Left ventricle myocardium inferior (tissue), 1 donor: ENCODE measurements around the gene TMPRSS13. TPM values are rescaled to one million over a fixed set of nuclear protein-coding genes. Genes with fewer than 3 reads are reported as not detected.

ENCODE experiments used
- DNase-seq: peaks from one replicate; pipeline ENCODE4 v3.0.0-alpha.2; 2020
- H3K27ac ChIP-seq: fragments of 200-600 bp; replicated peaks from 2 replicates; pipeline ENCODE4 v1.8.0; 2021
- H3K27me3 ChIP-seq: fragments of 200-600 bp; 2 replicates; pipeline ENCODE4 v1.8.0; 2021; ENCODE audit warnings: low read depth
- H3K36me3 ChIP-seq: fragments of 200-600 bp; 2 replicates; pipeline ENCODE4 v1.8.0; 2021
- H3K4me1 ChIP-seq: fragments of 200-600 bp; 2 replicates; pipeline ENCODE4 v1.8.0; 2021
- H3K4me3 ChIP-seq: fragments of 200-600 bp; 2 replicates; pipeline ENCODE4 v1.8.0; 2021; ENCODE audit warnings: mild to moderate bottlenecking, moderate library complexity
- H3K9me3 ChIP-seq: fragments of 200-600 bp; replicated peaks from 2 replicates; pipeline ENCODE4 v1.8.0; 2021
- intact Hi-C: fragments of 100-400 bp; cut with micrococcal nuclease; formaldehyde crosslinking; loops from one replicate; pipeline ENCODE4 v1.11.0; 2022
- total RNA-seq: library from RNA; stranded (reverse); fragmentation: NEBNext Ultra II Directional; extraction: Animal tissue kit (Norgen Biotek cat#: 25700); gene quantifications from one replicate; pipeline ENCODE4 v1.2.1, GENCODE V29; 2021
- TF ChIP-seq, protein P1 (sequence below): fragments of 200-600 bp; IDR thresholded peaks from 2 replicates; pipeline ENCODE4 v1.8.0; 2021; ENCODE audit warnings: antibody characterized with exemption, mild to moderate bottlenecking, borderline replicate concordance
- donor health status: DM: no; HTN: yes; CAD: no; lungs with severe emphysema.

Gene TMPRSS13
- total RNA-seq, 1 donor from 2014 or later, result not detected

DNA sequence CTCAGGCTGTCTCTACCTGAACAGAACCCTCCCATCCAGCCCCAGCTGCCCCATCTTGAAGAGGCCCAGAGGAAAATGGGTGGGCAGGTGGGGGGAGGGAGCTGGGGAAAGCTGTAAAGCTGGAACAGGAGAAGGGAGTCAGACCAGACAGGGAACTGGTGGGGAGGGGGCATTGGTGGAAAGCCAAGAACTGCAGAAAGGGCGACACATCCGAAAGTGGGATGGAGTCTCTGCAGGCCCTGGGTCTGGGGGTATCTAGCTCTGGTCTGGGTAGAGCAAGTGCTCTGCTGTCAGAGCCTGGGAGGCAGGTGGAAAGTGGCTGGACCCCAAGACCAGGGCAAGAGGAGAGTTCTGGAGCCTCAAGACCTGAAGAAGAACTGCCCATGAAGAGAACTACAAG lies 7.7 kb downstream of the TMPRSS13 start:
- intact Hi-C loops, result no loop called here
- TF ChIP-seq, protein P1, sequence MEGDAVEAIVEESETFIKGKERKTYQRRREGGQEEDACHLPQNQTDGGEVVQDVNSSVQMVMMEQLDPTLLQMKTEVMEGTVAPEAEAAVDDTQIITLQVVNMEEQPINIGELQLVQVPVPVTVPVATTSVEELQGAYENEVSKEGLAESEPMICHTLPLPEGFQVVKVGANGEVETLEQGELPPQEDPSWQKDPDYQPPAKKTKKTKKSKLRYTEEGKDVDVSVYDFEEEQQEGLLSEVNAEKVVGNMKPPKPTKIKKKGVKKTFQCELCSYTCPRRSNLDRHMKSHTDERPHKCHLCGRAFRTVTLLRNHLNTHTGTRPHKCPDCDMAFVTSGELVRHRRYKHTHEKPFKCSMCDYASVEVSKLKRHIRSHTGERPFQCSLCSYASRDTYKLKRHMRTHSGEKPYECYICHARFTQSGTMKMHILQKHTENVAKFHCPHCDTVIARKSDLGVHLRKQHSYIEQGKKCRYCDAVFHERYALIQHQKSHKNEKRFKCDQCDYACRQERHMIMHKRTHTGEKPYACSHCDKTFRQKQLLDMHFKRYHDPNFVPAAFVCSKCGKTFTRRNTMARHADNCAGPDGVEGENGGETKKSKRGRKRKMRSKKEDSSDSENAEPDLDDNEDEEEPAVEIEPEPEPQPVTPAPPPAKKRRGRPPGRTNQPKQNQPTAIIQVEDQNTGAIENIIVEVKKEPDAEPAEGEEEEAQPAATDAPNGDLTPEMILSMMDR, result no peak
- no peaks in the 10 kb centered on the region for H3K36me3 ChIP-seq
- H3K4me3 ChIP-seq, result no peak overlapping the region
- H3K27me3 ChIP-seq, result peaks cover 10% of the 10 kb centered on the region
- DNase-seq, result no peak
- H3K27ac ChIP-seq, result no peak overlapping the region
- H3K4me1 ChIP-seq, result no peaks in the 10 kb centered on the region
- no peaks in the 10 kb centered on the region for H3K9me3 ChIP-seq

DNA sequence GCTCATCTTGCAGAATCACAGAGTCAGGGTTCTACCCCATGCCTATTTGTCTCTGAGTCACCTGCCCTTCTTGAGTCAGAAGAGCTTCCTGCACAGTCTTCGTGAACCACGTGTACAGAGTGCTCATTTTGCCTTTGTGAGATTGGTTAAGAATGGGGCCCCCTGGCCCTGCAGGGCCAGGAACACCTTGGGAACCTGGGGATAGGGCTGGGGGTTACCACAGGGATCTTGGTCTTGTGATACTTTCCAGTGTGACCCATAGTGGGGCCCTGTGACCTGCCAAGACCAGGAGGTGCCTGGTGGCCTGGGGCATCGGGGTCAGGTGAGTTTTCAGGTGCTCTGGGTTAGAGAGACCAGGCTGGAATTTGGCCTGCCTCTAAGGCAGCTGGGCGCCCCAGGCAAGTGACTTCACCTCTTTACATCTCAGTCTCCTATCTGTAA lies 9.4 kb downstream of the TMPRSS13 start:
- intact Hi-C loops, result no loop called here
- DNase-seq, result no peak
- H3K4me1 ChIP-seq, result no peaks in the 10 kb centered on the region
- H3K4me3 ChIP-seq, result no peak overlapping the region
- H3K27ac ChIP-seq, result no peak overlapping the region
- no peaks in the 10 kb centered on the region for H3K36me3 ChIP-seq
- H3K27me3 ChIP-seq, result peaks cover 10% of the 10 kb centered on the region
- H3K9me3 ChIP-seq, result no peaks in the 10 kb centered on the region
- TF ChIP-seq, protein P1, result no peak

- intact Hi-C loops, result no loop called here
- H3K9me3 ChIP-seq, result no peaks in the 10 kb centered on the region
- H3K4me3 ChIP-seq, result no peak overlapping the region
- H3K27me3 ChIP-seq, result peaks cover 10% of the 10 kb centered on the region
- no peak overlapping the region for H3K27ac ChIP-seq
- TF ChIP-seq, protein P1, result no peak
- H3K36me3 ChIP-seq, result no peaks in the 10 kb centered on the region
- H3K4me1 ChIP-seq, result no peaks in the 10 kb centered on the region
- no peak for DNase-seq
These were observed 9.9 kb downstream of the TMPRSS13 start for GRCh38 chr11:117919341-117919740.

DNA sequence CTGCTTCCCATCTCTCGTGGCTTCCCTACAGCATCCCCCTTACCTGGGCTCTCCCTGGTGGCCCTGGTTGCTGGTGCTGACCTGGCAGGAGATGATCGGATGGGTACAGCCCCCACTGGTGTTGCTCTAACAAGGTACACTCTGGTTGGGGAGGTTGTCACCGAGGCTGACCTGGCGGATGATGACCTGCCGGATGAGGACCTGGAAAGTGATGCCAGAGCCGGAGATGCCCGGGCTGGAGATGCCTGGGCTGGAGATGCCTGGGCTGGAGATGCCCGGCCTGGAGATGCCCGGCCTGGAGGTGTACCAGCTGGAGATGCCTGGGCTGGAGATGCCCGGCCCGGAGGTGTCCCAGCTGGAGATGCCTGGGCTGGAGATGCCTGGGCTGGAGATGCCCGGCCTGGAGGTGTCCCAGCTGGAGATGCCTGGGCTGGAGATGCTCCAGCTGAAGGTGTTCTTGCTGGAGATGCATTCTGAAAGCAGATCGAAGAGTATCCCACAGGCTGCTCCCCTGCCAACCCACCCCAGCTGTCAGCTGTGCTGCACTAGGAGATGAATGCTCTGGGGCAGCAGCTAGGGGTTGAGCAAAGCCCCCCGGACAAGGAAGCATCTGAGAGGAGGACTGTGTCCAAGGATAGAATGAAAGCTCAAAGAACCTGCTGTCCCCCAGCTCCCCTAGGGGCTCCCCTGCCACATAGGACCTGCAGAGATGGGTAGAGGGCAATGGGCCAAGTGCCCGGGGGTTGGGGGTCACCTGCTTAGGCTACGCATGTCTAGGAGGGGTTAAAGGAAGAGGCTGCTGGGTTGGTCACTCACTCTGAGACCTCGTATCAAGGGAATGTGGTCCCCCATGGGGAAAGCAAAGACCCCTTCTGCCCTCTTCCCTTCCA lies 10.6 kb downstream of the TMPRSS13 start:
- H3K36me3 ChIP-seq, result no peaks in the 10 kb centered on the region
- intact Hi-C loops, result no loop called here
- no peak overlapping the region for H3K4me3 ChIP-seq
- H3K4me1 ChIP-seq, result no peaks in the 10 kb centered on the region
- H3K27ac ChIP-seq, result no peak overlapping the region
- H3K9me3 ChIP-seq, result no peaks in the 10 kb centered on the region
- peaks cover 10% of the 10 kb centered on the region for H3K27me3 ChIP-seq
- TF ChIP-seq, protein P1, result no peak
- DNase-seq, result no peak

DNA sequence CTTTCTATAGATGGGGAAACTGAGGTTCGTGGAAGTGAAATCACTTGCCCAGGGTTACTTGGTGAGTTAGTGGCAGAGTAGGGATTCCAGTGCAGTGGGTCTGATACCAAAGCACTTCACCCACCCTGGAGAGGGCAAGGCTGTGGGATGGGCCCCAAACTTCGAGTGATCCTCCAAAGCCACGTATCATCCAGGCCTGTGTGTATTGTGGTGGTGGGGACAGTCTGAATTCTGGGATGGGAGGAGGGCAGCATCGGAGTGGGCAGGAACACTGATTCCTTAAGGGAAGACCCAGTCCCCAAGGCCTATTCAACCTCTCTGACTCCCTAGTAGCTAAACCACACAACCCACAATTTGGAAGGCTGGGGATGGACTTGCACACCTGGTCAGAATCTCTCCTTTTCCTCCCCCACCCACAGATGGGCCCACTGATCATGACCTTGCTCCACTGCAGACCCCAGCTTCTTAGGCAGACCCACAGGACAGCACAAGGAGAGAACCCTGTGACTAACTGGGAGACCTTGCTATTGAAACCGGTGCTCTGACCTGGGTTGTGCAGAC lies 11.5 kb downstream of the TMPRSS13 start:
- H3K27me3 ChIP-seq, result peaks cover 10% of the 10 kb centered on the region
- H3K27ac ChIP-seq, result no peak overlapping the region
- intact Hi-C loops, result no loop called here
- DNase-seq, result no peak
- H3K4me3 ChIP-seq, result no peak overlapping the region
- H3K4me1 ChIP-seq, result no peaks in the 10 kb centered on the region
- H3K36me3 ChIP-seq, result no peaks in the 10 kb centered on the region
- no peaks in the 10 kb centered on the region for H3K9me3 ChIP-seq
- TF ChIP-seq, protein P1, result no peak
